Calu3 (cell line): ENCODE data around the gene SPRR2E. TPM values are rescaled to one million over a fixed set of nuclear protein-coding genes. Genes with fewer than 3 reads are reported as not detected.
A peak's percentile ranks its signal among the peaks of the same experiment; 100 is the strongest.

Experiments
- BruUV-seq: library from RNA; stranded (reverse); fragments of 400-500 nt; replicated peaks from 2 replicates; lab custom pipeline; 2021; lab: Mats Ljungman, UMichigan
- CTCF ChIA-PET: fragments of 300-600 bp; sonication (Branson Sonifier 250); formaldehyde crosslinking; loops from one replicate; lab custom pipeline; 2022; ENCODE audit warnings: antibody characterized with exemption; lab: Charles Lee
- DNase-seq: peaks from one replicate; pipeline ENCODE4 v3.0.0; 2022
- H3K27ac Mint-ChIP-seq: one replicate; pipeline ENCODE4 v1.8.0; 2022; ENCODE audit warnings: mixed read lengths; ENCODE audit not compliant: unreplicated experiment
- H3K27me3 Mint-ChIP-seq: one replicate; pipeline ENCODE4 v1.8.0; 2022; ENCODE audit warnings: mixed read lengths; ENCODE audit not compliant: unreplicated experiment
- H3K36me3 Mint-ChIP-seq: one replicate; pipeline ENCODE4 v1.8.0; 2022; ENCODE audit warnings: mild to moderate bottlenecking, moderate library complexity, mixed read lengths; ENCODE audit not compliant: insufficient read depth, unreplicated experiment
- H3K4me1 Mint-ChIP-seq: one replicate; pipeline ENCODE4 v1.8.0; 2022; ENCODE audit warnings: mild to moderate bottlenecking, low read depth, mixed read lengths; ENCODE audit not compliant: unreplicated experiment
- H3K4me3 Mint-ChIP-seq: one replicate; pipeline ENCODE4 v1.8.0; 2022; ENCODE audit warnings: mild to moderate bottlenecking, low read depth, moderate library complexity, mixed read lengths; ENCODE audit not compliant: unreplicated experiment
- H3K9me3 Mint-ChIP-seq: one replicate; pipeline ENCODE4 v1.8.0; 2022; ENCODE audit warnings: low read depth, mixed read lengths; ENCODE audit not compliant: unreplicated experiment
- CTCF ChIP-seq: fragments of 200-600 bp; IDR thresholded peaks from one replicate; pipeline ENCODE4 v1.8.0; 2022; ENCODE audit warnings: antibody characterized with exemption; ENCODE audit not compliant: unreplicated experiment
- intact Hi-C: fragments of 100-400 bp; cut with micrococcal nuclease; formaldehyde crosslinking; loops from one replicate; pipeline ENCODE4 v1.10.0; 2022; ENCODE audit not compliant: unreplicated experiment
- total RNA-seq: library from RNA; stranded (reverse); gene quantifications from 2 replicates; pipeline ENCODE4 v1.2.3, GENCODE V29; 2022

SPRR2E gene
- total RNA-seq, 1 experiment from 2014 or later: not detected

GRCh38 chr1:153100245-153100644 is 5.9 kb upstream of the SPRR2E start:
- intact Hi-C loops: loop anchor here (2.0 kb wide), 1 partner anchor 41 kb away; no protein-coding TSS in a partner anchor
- DNase-seq: peak; percentile 80
- no peaks in the 10 kb centered on the region for H3K36me3 Mint-ChIP-seq
- H3K27me3 Mint-ChIP-seq: no peaks in the 10 kb centered on the region
- no peak overlapping the region for H3K4me3 Mint-ChIP-seq
- CTCF ChIA-PET: no interaction called here
- no peak for TF ChIP-seq CTCF
- H3K4me1 Mint-ChIP-seq: peaks cover 59% of the 10 kb centered on the region
- peak overlapping the region; percentile 94 for H3K27ac Mint-ChIP-seq
- BruUV-seq: no TSS peak
- H3K9me3 Mint-ChIP-seq: no peaks in the 10 kb centered on the region

- CTCF ChIA-PET: no interaction called here
- DNase-seq: peak; percentile 26
- H3K9me3 Mint-ChIP-seq: no peaks in the 10 kb centered on the region
- BruUV-seq: TSS peak; percentile 44
- H3K36me3 Mint-ChIP-seq: no peaks in the 10 kb centered on the region
- no peaks in the 10 kb centered on the region for H3K27me3 Mint-ChIP-seq
- H3K27ac Mint-ChIP-seq: peak overlapping the region; percentile 94
- peak overlapping the region; percentile 36 for H3K4me3 Mint-ChIP-seq
- no peak for TF ChIP-seq CTCF
- peaks cover 66% of the 10 kb centered on the region for H3K4me1 Mint-ChIP-seq
- intact Hi-C loops: loop anchor here (2.0 to 5.0 kb wide), 3 partner anchors 41 to 192 kb away; partner anchors contain the start of gene IVL
Observed at GRCh38 chr1:153099461-153100045, 5.2 kb upstream of the SPRR2E start.

GRCh38 chr1:153095764-153096163 is 1.4 kb upstream of the SPRR2E start:
- intact Hi-C loops: loop anchor here (5.0 kb wide), 2 partner anchors 97 to 188 kb away; partner anchors contain the start of gene IVL
- Mint-ChIP-seq H3K27ac (no peak overlapping the region), H3K27me3 (no peaks in the 10 kb centered on the region), H3K36me3 (no peaks in the 10 kb centered on the region), H3K9me3 (no peaks in the 10 kb centered on the region), H3K4me1 (peaks cover 49% of the 10 kb centered on the region), H3K4me3 (no peak overlapping the region)
- CTCF ChIA-PET: no interaction called here
- TF ChIP-seq CTCF: no peak
- no peak for DNase-seq
- no TSS peak for BruUV-seq

- intact Hi-C loops: no loop called here
- Mint-ChIP-seq H3K27me3 (no peaks in the 10 kb centered on the region), H3K36me3 (no peaks in the 10 kb centered on the region), H3K4me3 (no peak overlapping the region), H3K9me3 (no peaks in the 10 kb centered on the region), H3K4me1 (no peaks in the 10 kb centered on the region), H3K27ac (no peak overlapping the region)
- CTCF ChIA-PET: no interaction called here
- DNase-seq: no peak
- BruUV-seq: no TSS peak
- no peak for TF ChIP-seq CTCF
Observed at GRCh38 chr1:153087652-153088051, 6.7 kb downstream of the SPRR2E start.
